Epithelial cell of esophagus (primary cell): ENCODE results near the gene C1orf35.
A peak's percentile ranks its signal among the peaks of the same experiment; 100 is the strongest.

Source experiments
- DNase-seq: peaks from one replicate; pipeline ENCODE4 v3.0.0; 2010; ENCODE audit warnings: low read depth
- H3K4me3 ChIP-seq: 2 replicates; pipeline ENCODE4 v1.5.1; 2011; ENCODE audit warnings: mild to moderate bottlenecking, low read length, control low read depth
- TF ChIP-seq, protein P1 (sequence below): IDR thresholded peaks from 2 replicates; pipeline ENCODE4 v1.5.1; 2011; ENCODE audit warnings: low read depth, mild to moderate bottlenecking, low read length, control low read depth, inconsistent platforms; ENCODE audit not compliant: insufficient read depth; ENCODE audit errors: missing control alignments

C1orf35 gene

DNA sequence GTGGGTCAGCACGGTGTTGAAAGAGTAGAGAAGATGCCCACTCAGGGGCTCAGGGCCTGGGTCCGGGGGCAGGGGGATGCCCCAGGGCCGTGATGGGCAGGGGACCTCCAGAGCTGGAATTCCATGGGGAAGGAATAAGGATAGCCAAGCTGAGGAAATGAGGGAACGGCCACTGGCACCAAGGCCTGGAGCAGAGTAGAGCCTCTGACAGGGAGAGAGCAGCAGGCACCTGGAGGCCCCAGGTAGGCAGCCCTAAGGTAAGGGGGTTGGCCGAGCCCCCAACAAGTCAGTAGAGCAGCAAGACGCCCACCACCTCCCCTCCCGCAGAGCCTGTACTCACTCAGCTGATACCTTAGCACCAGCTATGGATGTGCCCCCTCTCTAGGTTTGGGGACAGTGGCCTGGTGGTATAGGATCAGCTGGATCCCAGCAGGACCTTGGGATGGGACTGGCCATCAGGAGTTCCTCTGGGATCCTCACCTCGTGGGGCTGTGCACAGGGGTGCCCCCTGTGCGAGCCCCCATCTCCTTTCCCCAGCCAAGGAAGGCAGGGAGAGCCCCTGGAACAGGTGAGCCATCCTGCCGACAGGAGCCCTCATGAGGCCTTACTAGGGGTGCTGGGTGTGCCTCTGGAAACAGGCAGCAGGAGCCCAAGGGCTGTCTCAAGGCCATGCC, 41.6 kb downstream of the C1orf35 start:
- TF ChIP-seq, protein P1, sequence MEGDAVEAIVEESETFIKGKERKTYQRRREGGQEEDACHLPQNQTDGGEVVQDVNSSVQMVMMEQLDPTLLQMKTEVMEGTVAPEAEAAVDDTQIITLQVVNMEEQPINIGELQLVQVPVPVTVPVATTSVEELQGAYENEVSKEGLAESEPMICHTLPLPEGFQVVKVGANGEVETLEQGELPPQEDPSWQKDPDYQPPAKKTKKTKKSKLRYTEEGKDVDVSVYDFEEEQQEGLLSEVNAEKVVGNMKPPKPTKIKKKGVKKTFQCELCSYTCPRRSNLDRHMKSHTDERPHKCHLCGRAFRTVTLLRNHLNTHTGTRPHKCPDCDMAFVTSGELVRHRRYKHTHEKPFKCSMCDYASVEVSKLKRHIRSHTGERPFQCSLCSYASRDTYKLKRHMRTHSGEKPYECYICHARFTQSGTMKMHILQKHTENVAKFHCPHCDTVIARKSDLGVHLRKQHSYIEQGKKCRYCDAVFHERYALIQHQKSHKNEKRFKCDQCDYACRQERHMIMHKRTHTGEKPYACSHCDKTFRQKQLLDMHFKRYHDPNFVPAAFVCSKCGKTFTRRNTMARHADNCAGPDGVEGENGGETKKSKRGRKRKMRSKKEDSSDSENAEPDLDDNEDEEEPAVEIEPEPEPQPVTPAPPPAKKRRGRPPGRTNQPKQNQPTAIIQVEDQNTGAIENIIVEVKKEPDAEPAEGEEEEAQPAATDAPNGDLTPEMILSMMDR = no peak
- DNase-seq = no peak
- H3K4me3 ChIP-seq = no peak overlapping the region

DNA sequence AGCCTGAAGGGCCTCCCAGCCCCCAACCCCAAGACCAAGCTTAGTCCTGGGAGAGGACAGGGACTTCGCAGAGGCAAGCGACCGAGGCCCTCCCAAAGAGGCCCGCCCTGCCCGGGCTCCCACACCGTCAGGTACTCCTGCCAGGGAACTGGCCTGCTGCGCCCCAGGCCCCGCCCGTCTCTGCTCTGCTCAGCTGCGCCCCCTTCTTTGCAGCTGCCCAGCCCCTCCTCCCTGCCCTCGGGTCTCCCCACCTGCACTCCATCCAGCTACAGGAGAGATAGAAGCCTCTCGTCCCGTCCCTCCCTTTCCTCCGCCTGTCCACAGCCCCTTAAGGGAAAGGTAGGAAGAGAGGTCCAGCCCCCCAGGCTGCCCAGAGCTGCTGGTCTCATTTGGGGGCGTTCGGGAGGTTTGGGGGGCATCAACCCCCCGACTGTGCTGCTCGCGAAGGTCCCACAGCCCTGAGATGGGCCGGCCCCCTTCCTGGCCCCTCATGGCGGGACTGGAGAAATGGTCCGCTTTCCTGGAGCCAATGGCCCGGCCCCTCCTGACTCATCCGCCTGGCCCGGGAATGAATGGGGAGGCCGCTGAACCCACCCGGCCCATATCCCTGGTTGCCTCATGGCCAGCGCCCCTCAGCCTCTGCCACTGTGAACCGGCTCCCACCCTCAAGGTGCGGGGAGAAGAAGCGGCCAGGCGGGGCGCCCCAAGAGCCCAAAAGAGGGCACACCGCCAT, 42.5 kb downstream of the C1orf35 start:
- DNase-seq = no peak
- peak overlapping the region; percentile 42 for H3K4me3 ChIP-seq
- TF ChIP-seq, protein P1 = no peak

- H3K4me3 ChIP-seq = peak overlapping the region; percentile 42
- TF ChIP-seq, protein P1 = no peak
Measured at GRCh38 chr1:228059634-228060457, 43.3 kb downstream of the C1orf35 start.

GRCh38 chr1:228058949-228059633, 44.0 kb downstream of the C1orf35 start:
- TF ChIP-seq, protein P1 = no peak
- DNase-seq = no peak
- peak overlapping the region; percentile 16 for H3K4me3 ChIP-seq

More at GRCh38 chr1:228059634-228060457, 43.3 kb downstream of the C1orf35 start:
- DNase-seq = peak; percentile 80

GRCh38 chr1:228058172-228058948, 44.8 kb downstream of the C1orf35 start:
- no peak for DNase-seq
- no peak overlapping the region for H3K4me3 ChIP-seq
- TF ChIP-seq, protein P1 = no peak
